ENCODE measurements around the gene ISYNA1. TPM values are rescaled to one million over a fixed set of nuclear protein-coding genes. Genes with fewer than 3 reads are reported as not detected.

Gene ISYNA1
- total RNA-seq, 4 donors from 2014 or later, result 5.3 to 26.4 (median 14.0) TPM

DNA sequence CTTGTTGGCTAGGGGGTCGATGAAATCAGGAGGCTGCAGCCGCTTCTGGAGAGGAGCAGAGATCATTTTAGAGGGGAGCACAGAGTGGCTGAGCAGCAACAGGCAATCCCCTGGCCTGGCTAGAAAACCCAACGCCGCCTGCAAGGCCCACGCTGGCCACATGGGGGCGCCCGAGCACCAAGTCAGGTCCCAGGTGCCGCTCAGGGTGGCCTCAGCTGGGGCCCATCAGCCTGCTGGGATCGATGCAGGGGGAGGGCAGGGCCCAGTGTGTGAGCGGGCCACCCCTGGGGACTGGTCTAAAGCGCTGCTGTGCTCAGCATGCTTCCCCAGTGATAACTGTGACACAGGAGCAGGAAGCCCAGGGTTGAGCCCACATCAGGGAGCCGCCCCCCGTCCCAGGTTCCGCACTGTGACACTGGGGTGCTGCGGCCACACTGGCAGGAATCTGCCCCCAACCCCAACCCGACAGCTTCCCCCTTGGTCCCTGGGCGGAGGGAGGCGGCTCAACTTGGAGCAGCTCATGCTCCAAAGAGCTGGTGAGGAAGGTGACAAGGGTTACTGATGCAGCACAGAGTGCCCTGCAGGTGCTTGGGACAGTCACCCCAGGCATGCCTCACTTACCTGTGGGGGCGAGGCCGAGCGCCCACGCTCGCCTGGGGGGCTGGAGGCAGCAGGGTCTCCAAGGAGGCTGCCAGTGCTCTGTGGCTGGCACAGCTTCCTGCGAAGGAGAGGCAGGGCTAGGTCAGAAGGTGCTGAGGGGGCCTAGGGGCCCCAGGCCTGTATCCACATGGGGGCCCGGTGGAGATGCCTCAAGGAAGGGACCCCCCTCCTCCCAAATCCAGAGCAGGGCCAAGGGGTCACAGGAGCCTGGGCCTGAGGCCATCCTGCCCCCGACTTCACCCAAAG lies 13.3 kb upstream of the ISYNA1 start:
- no peaks in the 10 kb centered on the region for H3K27me3 ChIP-seq
- TF ChIP-seq POLR2A (IDR thresholded peaks at IDR 0.05), result no peak
- TF ChIP-seq, protein P1, sequence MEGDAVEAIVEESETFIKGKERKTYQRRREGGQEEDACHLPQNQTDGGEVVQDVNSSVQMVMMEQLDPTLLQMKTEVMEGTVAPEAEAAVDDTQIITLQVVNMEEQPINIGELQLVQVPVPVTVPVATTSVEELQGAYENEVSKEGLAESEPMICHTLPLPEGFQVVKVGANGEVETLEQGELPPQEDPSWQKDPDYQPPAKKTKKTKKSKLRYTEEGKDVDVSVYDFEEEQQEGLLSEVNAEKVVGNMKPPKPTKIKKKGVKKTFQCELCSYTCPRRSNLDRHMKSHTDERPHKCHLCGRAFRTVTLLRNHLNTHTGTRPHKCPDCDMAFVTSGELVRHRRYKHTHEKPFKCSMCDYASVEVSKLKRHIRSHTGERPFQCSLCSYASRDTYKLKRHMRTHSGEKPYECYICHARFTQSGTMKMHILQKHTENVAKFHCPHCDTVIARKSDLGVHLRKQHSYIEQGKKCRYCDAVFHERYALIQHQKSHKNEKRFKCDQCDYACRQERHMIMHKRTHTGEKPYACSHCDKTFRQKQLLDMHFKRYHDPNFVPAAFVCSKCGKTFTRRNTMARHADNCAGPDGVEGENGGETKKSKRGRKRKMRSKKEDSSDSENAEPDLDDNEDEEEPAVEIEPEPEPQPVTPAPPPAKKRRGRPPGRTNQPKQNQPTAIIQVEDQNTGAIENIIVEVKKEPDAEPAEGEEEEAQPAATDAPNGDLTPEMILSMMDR (IDR thresholded peaks at IDR 0.05), result peak; percentile 95 to 99 (median 97)
- peak overlapping the region in 1 of 4 donors; percentile 39 for H3K27ac ChIP-seq
- peaks cover 0 to 68% (median 0%) of the 10 kb centered on the region in 3 donors for H3K36me3 ChIP-seq
- H3K4me1 ChIP-seq, result peaks cover 0 to 11% (median 0%) of the 10 kb centered on the region in 4 donors
- H3K4me3 ChIP-seq, result no peak overlapping the region
- no peaks in the 10 kb centered on the region for H3K9me3 ChIP-seq
- DNase-seq, result peak; percentile 84 to 95 (median 92)

DNA sequence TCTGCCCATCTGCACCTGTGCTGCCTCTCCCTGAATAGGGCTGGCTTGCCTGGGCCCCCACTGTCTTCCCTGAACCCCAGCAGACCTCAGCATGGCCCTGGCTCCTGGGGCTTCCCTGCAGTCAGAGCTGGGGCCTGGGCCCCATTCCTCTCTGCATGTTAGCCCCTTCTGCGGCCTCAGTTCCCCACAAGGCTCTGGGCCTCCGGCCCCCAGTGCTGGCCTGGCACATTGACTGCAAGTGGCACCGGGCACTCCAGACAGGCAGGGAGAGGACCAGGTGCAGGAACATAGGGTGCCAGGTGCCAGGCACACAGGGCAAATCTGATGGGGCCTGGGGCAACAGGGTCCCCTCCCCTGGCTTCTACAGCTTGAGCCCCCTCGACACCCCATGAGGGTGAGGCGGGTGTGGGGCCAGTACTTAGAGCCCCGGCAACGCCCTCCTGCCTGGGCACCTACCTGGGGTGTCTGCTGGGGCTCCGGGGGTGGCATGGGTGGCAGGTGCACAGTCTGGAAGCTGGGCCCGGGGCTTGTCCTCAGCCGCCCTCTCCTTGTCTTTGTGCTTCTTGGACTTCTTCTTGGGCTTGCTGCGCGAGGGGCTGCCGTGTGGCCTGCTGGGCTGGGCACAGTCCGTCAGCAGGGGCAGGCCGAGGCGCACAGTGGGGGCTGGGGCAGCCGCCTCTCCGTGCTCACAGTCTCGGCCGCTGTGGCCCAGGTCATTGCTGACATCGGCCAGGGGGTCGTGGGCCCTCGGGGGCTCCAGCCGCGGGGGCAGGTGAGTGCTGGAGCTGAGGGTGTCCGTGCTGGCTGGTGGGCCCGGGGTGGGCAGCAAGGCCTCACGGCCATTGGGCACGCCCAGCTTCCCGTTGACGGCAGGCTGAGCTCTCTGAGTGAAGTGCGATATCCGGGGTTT lies 12.3 kb upstream of the ISYNA1 start:
- Histone ChIP-seq H3K4me3 (no peak overlapping the region), H3K27ac (peak overlapping the region in 1 of 4 donors; percentile 39), H3K36me3 (peaks cover 0 to 73% (median 0%) of the 10 kb centered on the region in 3 donors), H3K4me1 (peaks cover 0 to 11% (median 0%) of the 10 kb centered on the region in 4 donors), H3K9me3 (no peaks in the 10 kb centered on the region), H3K27me3 (no peaks in the 10 kb centered on the region)
- TF ChIP-seq, protein P1 (IDR thresholded peaks at IDR 0.05), result no peak
- no peak for TF ChIP-seq POLR2A (IDR thresholded peaks at IDR 0.05)
- no peak for DNase-seq

DNA sequence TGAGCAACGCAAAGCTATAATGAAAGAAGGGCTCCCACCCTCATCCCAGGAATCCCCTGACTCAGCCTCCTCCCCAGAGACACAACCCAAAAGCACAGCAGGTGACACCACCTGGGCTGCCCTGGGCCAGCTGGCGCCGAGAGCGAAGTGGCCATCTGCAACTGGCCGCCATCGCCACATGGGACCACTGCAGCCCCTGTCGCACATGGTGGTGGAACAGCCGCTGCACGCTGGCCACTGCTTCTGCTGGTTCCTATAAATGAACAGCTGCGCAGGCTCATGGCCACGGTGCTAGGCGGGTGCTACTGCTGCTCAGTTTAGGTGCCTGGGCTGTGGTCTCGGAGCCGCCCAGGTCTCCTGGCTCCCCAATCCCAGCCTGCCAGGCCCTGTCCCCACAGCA lies 11.6 kb upstream of the ISYNA1 start:
- Histone ChIP-seq H3K9me3 (no peaks in the 10 kb centered on the region), H3K27me3 (no peaks in the 10 kb centered on the region), H3K27ac (no peak overlapping the region), H3K4me1 (peaks cover 0 to 11% (median 0%) of the 10 kb centered on the region in 4 donors), H3K36me3 (peaks cover 0 to 80% (median 0%) of the 10 kb centered on the region in 3 donors), H3K4me3 (no peak overlapping the region)
- no peak for DNase-seq
- TF ChIP-seq POLR2A (IDR thresholded peaks at IDR 0.05), result no peak
- TF ChIP-seq, protein P1 (IDR thresholded peaks at IDR 0.05), result no peak

DNA sequence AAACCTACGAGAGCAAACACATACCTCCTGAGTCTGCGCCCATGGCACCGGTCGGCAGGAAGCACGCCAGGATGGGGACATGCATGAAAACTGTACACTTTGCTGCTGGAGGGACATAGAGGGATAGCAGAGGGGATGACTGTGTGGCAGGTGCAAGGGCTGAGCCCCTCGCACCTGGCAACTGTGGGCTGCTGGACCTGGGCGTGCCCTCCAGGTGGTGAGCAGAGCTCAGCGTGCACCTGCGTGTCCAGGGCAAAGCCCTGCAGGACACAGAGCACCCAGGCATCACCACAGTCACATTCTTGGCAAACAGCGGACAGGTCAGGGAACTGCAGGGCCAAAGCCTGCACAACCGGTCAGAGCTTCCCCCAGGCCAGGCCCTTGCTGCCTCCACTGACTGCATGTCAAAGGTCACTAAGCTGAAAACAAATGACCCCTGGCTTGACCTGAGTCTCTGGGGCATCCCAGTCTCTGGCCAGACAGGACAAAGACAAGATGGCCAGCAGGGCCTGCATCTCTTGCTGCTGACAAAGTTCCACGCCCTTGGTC lies 9.0 kb upstream of the ISYNA1 start:
- Histone ChIP-seq H3K4me3 (no peak overlapping the region), H3K27ac (no peak overlapping the region), H3K4me1 (peaks cover 0 to 11% (median 0%) of the 10 kb centered on the region in 4 donors), H3K36me3 (peaks cover 0 to 88% (median 0%) of the 10 kb centered on the region in 3 donors), H3K9me3 (no peaks in the 10 kb centered on the region), H3K27me3 (no peaks in the 10 kb centered on the region)
- TF ChIP-seq POLR2A (IDR thresholded peaks at IDR 0.05), result no peak
- TF ChIP-seq, protein P1 (IDR thresholded peaks at IDR 0.05), result no peak
- DNase-seq, result no peak

DNA sequence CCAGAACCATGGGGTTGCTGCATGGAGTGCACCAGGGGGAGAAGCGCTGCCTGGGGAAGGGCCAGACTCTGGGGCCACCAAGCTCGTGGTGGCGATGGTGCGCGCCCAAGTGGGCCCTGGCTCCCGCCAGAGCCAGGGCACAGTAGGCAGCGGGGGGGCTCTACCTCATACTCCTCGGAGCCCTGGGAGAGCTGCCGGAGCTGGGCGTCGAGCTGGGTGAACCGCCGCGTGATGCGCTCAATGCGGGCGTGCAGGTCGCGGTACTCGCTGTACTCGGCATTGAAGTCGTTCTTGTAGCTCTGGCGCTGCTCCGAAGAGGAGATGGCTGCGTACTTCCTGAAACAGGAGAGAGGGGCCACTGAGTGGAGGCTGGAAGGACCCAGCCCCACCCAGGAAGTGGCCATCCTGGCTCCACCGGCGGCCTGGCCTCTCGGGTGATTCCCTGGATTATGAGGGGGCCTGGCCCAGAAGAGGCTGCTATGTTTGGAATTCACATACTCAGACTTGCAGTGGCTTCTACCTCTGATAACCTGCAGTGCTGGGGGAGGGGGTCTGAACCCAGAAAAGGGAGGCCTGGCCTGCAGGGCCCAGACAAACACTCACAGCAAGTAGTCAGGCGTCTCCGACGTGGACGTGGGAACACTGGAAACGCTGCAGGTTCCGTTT lies 8.3 kb upstream of the ISYNA1 start:
- Histone ChIP-seq H3K4me1 (peaks cover 0 to 7% (median 0%) of the 10 kb centered on the region in 4 donors), H3K27ac (no peak overlapping the region), H3K36me3 (peaks cover 0 to 82% (median 0%) of the 10 kb centered on the region in 3 donors), H3K9me3 (no peaks in the 10 kb centered on the region), H3K27me3 (no peaks in the 10 kb centered on the region), H3K4me3 (no peak overlapping the region)
- DNase-seq, result no peak
- TF ChIP-seq POLR2A (IDR thresholded peaks at IDR 0.05), result no peak
- TF ChIP-seq, protein P1 (IDR thresholded peaks at IDR 0.05), result no peak

Measured in Peyer's patch (tissue), 4 donors.